HCT116 (cell line): ENCODE results near the gene ZNF181. TPM values are rescaled to one million over a fixed set of nuclear protein-coding genes. Genes with fewer than 3 reads are reported as not detected.

Experiments
- ATAC-seq: fragments of 200-7000 bp; cut with Tn5 transposase; 2 replicates; pipeline ENCODE4 v1.9.1; 2020; ENCODE audit warnings: mild to moderate bottlenecking, moderate library complexity
- BruUV-seq: library from RNA; stranded (reverse); fragments of 400-500 nt; replicated peaks from 2 replicates; lab custom pipeline; 2021; lab: Mats Ljungman, UMichigan
- CTCF ChIA-PET: fragments of 300-600 bp; sonication (Branson Sonifier 250); formaldehyde crosslinking; loops from one replicate; lab custom pipeline; 2021; ENCODE audit warnings: antibody characterized with exemption; lab: Charles Lee
- POLR2A ChIA-PET: fragments of 300-600, 350-600 bp; sonication (Branson Sonifier 250); formaldehyde crosslinking; loops from one replicate; lab custom pipeline; 2021; ENCODE audit warnings: antibody characterized with exemption; lab: Charles Lee
- RAD21 ChIA-PET, 2 experiments: fragments of 300-600 bp; sonication (Branson Sonifier 250); formaldehyde crosslinking; loops; one replicate each; lab custom pipeline; 2023; ENCODE audit warnings: low total read pairs in 2 of 2; ENCODE audit not compliant: uncharacterized antibody in 2 of 2, unreplicated experiment in 2 of 2, low non-redundant PET in 1 of 2; lab: Charles Lee
- DNase-seq: peaks from one replicate; pipeline ENCODE4 v3.0.0-alpha.2; 2010; ENCODE audit warnings: low read depth, low spot score
- H2AFZ ChIP-seq: fragments of 200-600 bp; shearing (Covaris generic), sonication (generic); 2 replicates; pipeline ENCODE4 v1.6.1; 2017; ENCODE audit warnings: low read depth, mixed run types, mixed read lengths, antibody characterized with exemption, low read length; ENCODE audit not compliant: poor library complexity, severe bottlenecking
- H3K27ac ChIP-seq: 2 replicates; pipeline ENCODE4 v1.5.1; 2012; ENCODE audit warnings: low read depth, low read length
- H3K27me3 ChIP-seq: fragments of 200-600 bp; sonication (generic); 2 replicates; pipeline ENCODE4 v1.6.1; 2016; ENCODE audit warnings: mixed run types, low read length, mixed read lengths; ENCODE audit not compliant: insufficient read depth
- H3K36me3 ChIP-seq, 2 experiments: fragments of 200-500 bp in 1 of 2; fragments of 200-600 bp in 1 of 2; sonication (Bioruptor generic) in 1 of 2; sonication (generic) in 1 of 2; 2 replicates each; pipeline versions ENCODE4 v1.5.1 to v1.6.1; 2014 to 2016; ENCODE audit warnings: low read length in 2 of 2, inconsistent platforms in 1 of 2, mixed read lengths in 1 of 2, mixed run types in 1 of 2; ENCODE audit not compliant: insufficient read depth in 2 of 2, control insufficient read depth in 1 of 2
- H3K4me1 ChIP-seq, 2 experiments: fragments of 200-600 bp in 1 of 2; sonication (generic) in 1 of 2; 2 replicates each; pipeline versions ENCODE4 v1.5.1 to v1.6.1; 2012 to 2017; ENCODE audit warnings: low read length in 2 of 2, inconsistent platforms in 1 of 2, mild to moderate bottlenecking in 1 of 2, mixed read lengths in 1 of 2, mixed run types in 1 of 2, moderate library complexity in 1 of 2; ENCODE audit not compliant: insufficient read depth in 2 of 2, control insufficient read depth in 1 of 2
- H3K4me2 ChIP-seq: fragments of 200-600 bp; sonication (generic); 2 replicates; pipeline ENCODE4 v1.6.1; 2017; ENCODE audit warnings: mixed run types, low read length, mixed read lengths
- H3K4me3 ChIP-seq, 2 experiments: fragments of 200-600 bp in 1 of 2; sonication (generic) in 1 of 2; replicated peaks in 1 of 2; 2 replicates each; pipeline ENCODE4 v1.5.1; 2011 to 2016; ENCODE audit warnings: low read length in 2 of 2, control low read depth in 1 of 2, low read depth in 1 of 2, mild to moderate bottlenecking in 1 of 2, mixed read lengths in 1 of 2, mixed run types in 1 of 2
- H3K79me2 ChIP-seq: fragments of 200-600 bp; sonication (generic); 2 replicates; pipeline ENCODE4 v1.6.1; 2017; ENCODE audit warnings: mild to moderate bottlenecking, mixed run types, low read length, moderate library complexity, mixed read lengths; ENCODE audit not compliant: insufficient read depth
- H3K9ac ChIP-seq: fragments of 200-600 bp; sonication (generic); 2 replicates; pipeline ENCODE4 v1.6.1; 2016; ENCODE audit warnings: low read length, mixed read lengths
- H3K9me2 ChIP-seq: fragments of 200-600 bp; sonication (generic), shearing (Covaris generic); 2 replicates; pipeline ENCODE4 v1.6.1; 2017; ENCODE audit warnings: mixed run types, mild to moderate bottlenecking, moderate library complexity; ENCODE audit not compliant: insufficient read depth
- H3K9me3 ChIP-seq, 2 experiments: fragments of 200-500 bp in 1 of 2; fragments of 200-600 bp in 1 of 2; sonication (Bioruptor generic) in 1 of 2; sonication (generic) in 1 of 2; 2 replicates each; pipeline ENCODE4 v1.6.1; 2014 to 2017; ENCODE audit warnings: low read length in 2 of 2, mixed read lengths in 2 of 2, inconsistent platforms in 1 of 2, low read depth in 1 of 2, mild to moderate bottlenecking in 1 of 2, mixed run types in 1 of 2, moderate library complexity in 1 of 2; ENCODE audit not compliant: control insufficient read depth in 1 of 2, insufficient read depth in 1 of 2
- H4K20me1 ChIP-seq: fragments of 200-600 bp; sonication (generic), shearing (Covaris generic); 2 replicates; pipeline ENCODE4 v1.6.1; 2017; ENCODE audit warnings: mixed run types, mild to moderate bottlenecking, moderate library complexity; ENCODE audit not compliant: insufficient read depth
- CBX3 ChIP-seq: IDR thresholded peaks from 2 replicates; pipeline ENCODE4 v1.6.1; 2012; ENCODE audit warnings: low read depth
- CEBPB ChIP-seq: IDR thresholded peaks from 2 replicates; pipeline ENCODE4 v1.6.1; 2012; ENCODE audit warnings: low read depth
- EZH2 ChIP-seq: fragments of 200-600 bp; sonication (generic); IDR thresholded peaks from 2 replicates; pipeline ENCODE4 v1.6.1; 2017; ENCODE audit warnings: antibody characterized with exemption, mixed run types
- EZH2phosphoT487 ChIP-seq: fragments of 200-600 bp; IDR thresholded peaks from 2 replicates; pipeline ENCODE4 v1.6.1; 2018; ENCODE audit warnings: antibody characterized with exemption, borderline replicate concordance
- FOSL1 ChIP-seq: IDR thresholded peaks from 2 replicates; pipeline ENCODE4 v1.6.1; 2012; ENCODE audit warnings: low read depth
- POLR2AphosphoS5 ChIP-seq: IDR thresholded peaks from 2 replicates; pipeline ENCODE4 v1.6.1; 2011; ENCODE audit warnings: mild to moderate bottlenecking, low read depth, low read length, moderate library complexity
- SIN3A ChIP-seq: IDR thresholded peaks from 2 replicates; pipeline ENCODE4 v1.6.1; 2012; ENCODE audit warnings: low read depth
- SP1 ChIP-seq: IDR thresholded peaks from 2 replicates; pipeline ENCODE4 v1.6.1; 2012; ENCODE audit warnings: low read depth
- TCF7L2 ChIP-seq: IDR thresholded peaks from 2 replicates; pipeline ENCODE4 v1.7.0; 2011; ENCODE audit warnings: borderline replicate concordance, inconsistent platforms; ENCODE audit not compliant: insufficient read depth, insufficient read length; ENCODE audit errors: extremely low read depth
- YY1 ChIP-seq: IDR thresholded peaks from 2 replicates; pipeline ENCODE4 v1.6.1; 2011; ENCODE audit warnings: low read length, low read depth, moderate library complexity, mild to moderate bottlenecking; ENCODE audit not compliant: insufficient replicate concordance; ENCODE audit errors: extremely low read depth
- ZNF274 ChIP-seq: fragments of 200-500 bp; sonication (Bioruptor generic); IDR thresholded peaks from 2 replicates; pipeline ENCODE4 v1.6.1; 2014; ENCODE audit warnings: mild to moderate bottlenecking, low read depth, low read length, inconsistent platforms
- intact Hi-C: fragments of 100-400 bp; cut with micrococcal nuclease; formaldehyde crosslinking; loops from 2 replicates; pipeline ENCODE4 v1.10.0; 2022
- total RNA-seq: library from RNA; stranded (reverse); gene quantifications from one replicate; pipeline ENCODE4 v1.2.1, GENCODE V29; 2021; ENCODE audit not compliant: unreplicated experiment
- TF ChIP-seq, protein P1 (sequence below): IDR thresholded peaks from 2 replicates; pipeline ENCODE4 v1.6.1; 2011; ENCODE audit warnings: mild to moderate bottlenecking, low read length, moderate library complexity; ENCODE audit not compliant: insufficient replicate concordance; ENCODE audit errors: extremely low read depth
- TF ChIP-seq, protein P2 (sequence below): IDR thresholded peaks from 2 replicates; pipeline ENCODE4 v1.6.1; 2012; ENCODE audit warnings: low read depth

The ZNF181 gene
- total RNA-seq, 1 experiment from 2014 or later = 4.0 TPM

DNA sequence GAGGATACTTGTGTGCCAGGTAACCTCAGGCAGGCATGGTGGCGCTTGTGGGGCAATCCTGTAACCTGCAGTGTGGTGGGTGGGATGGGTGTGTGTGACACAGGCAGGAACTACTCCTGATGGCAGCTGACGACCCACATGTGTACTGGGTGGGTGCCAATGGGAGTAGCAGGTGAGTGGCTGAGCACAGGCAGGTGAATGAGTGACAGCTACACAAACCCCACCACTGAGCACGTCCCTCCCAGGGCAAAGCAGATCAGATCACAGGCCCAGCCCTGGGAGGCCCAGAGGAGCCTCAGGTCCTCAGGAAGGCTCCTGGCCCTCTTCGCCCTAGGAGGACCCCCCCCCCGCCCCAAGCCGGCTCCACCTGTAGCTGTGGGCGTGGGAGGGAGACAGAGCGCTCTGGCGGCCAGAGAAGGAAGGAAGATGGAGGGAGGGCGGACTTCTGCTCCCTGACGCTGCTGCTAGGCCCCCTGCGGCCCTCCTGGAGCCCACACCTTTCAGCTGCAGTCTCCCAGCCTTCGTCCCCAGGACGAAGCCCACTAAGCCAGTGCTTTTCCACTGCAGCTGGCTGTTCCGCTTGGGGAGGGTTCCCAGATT, 1.3 kb upstream of the ZNF181 start (continued):
- TF ChIP-seq, protein P1, sequence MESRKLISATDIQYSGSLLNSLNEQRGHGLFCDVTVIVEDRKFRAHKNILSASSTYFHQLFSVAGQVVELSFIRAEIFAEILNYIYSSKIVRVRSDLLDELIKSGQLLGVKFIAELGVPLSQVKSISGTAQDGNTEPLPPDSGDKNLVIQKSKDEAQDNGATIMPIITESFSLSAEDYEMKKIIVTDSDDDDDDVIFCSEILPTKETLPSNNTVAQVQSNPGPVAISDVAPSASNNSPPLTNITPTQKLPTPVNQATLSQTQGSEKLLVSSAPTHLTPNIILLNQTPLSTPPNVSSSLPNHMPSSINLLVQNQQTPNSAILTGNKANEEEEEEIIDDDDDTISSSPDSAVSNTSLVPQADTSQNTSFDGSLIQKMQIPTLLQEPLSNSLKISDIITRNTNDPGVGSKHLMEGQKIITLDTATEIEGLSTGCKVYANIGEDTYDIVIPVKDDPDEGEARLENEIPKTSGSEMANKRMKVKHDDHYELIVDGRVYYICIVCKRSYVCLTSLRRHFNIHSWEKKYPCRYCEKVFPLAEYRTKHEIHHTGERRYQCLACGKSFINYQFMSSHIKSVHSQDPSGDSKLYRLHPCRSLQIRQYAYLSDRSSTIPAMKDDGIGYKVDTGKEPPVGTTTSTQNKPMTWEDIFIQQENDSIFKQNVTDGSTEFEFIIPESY = no peak
- TF ChIP-seq POLR2AphosphoS5 (no peak), CEBPB (no peak), ZNF274 (no peak), SP1 (no peak), TCF7L2 (no peak), CBX3 (no peak), SIN3A (no peak)
- TF ChIP-seq, all 23 proteins: peak for 0

DNA sequence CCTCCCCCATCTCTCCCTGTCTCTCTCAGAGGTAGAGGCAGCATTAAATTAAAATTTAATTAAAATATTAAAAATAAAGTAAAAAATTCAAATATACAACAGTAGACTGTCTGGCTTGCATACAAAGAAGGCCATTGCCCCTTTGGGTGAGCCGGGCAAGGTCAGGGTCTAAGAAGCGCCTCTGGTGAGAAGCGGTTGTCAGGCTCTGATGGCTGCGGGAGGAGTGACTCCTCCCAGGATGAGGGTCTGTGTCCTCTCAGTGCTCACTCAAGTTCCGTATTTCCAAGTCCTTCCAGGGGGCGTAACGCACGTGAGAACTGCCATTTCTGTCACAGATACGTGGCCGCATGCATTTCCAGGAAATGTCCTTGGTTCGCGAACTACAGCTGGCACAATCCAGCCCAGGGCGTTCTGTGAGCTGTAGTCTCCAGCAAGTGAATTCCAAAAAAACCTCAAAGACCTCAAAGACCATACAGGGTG, 737 bp upstream of the ZNF181 start:
- no peaks in the 10 kb centered on the region for H3K9me2 ChIP-seq
- TSS peak; percentile 93 for BruUV-seq
- peak overlapping the region; percentile 72 for H3K27ac ChIP-seq
- RAD21 ChIA-PET = interaction anchor here in 1 of 2 experiments (0.7 kb wide), 1 partner anchor 13 kb away, joined by 3 read pairs; no protein-coding TSS in a partner anchor
- peak overlapping the region; percentile 71 for H3K9ac ChIP-seq
- peaks cover 4 to 17% of the 10 kb centered on the region in 2 experiments; a peak in 2 of 4 replicates for H3K4me1 ChIP-seq
- ATAC-seq (peak; percentile 40; the same call in 1 of the 2 replicates), DNase-seq (no peak)
- peak overlapping the region; percentile 50 to 70 for H3K4me3 ChIP-seq
- peak overlapping the region; percentile 1 for H2AFZ ChIP-seq
- no peaks in the 10 kb centered on the region for H4K20me1 ChIP-seq
- no peaks in the 10 kb centered on the region for H3K27me3 ChIP-seq
- POLR2A ChIA-PET = no interaction called here
- intact Hi-C loops = loop anchor here (1.0 kb wide), 1 partner anchor 56 kb away; the partner anchor contains the start of genes SCGB2B2 and ZNF302
- H3K4me2 ChIP-seq = peak overlapping the region; percentile 93
- CTCF ChIA-PET = interaction anchor here (1.2 kb wide), 1 partner anchor 20 kb away, joined by 4 read pairs; no protein-coding TSS in a partner anchor
- H3K79me2 ChIP-seq = no peaks in the 10 kb centered on the region
- H3K36me3 ChIP-seq = no peaks in the 10 kb centered on the region
- peaks cover 0 to 4% of the 10 kb centered on the region in 2 experiments; a peak in 1 of 4 replicates for H3K9me3 ChIP-seq
- TF ChIP-seq TCF7L2 = no peak
- TF ChIP-seq EZH2phosphoT487 = no peak
- TF ChIP-seq, protein P2, sequence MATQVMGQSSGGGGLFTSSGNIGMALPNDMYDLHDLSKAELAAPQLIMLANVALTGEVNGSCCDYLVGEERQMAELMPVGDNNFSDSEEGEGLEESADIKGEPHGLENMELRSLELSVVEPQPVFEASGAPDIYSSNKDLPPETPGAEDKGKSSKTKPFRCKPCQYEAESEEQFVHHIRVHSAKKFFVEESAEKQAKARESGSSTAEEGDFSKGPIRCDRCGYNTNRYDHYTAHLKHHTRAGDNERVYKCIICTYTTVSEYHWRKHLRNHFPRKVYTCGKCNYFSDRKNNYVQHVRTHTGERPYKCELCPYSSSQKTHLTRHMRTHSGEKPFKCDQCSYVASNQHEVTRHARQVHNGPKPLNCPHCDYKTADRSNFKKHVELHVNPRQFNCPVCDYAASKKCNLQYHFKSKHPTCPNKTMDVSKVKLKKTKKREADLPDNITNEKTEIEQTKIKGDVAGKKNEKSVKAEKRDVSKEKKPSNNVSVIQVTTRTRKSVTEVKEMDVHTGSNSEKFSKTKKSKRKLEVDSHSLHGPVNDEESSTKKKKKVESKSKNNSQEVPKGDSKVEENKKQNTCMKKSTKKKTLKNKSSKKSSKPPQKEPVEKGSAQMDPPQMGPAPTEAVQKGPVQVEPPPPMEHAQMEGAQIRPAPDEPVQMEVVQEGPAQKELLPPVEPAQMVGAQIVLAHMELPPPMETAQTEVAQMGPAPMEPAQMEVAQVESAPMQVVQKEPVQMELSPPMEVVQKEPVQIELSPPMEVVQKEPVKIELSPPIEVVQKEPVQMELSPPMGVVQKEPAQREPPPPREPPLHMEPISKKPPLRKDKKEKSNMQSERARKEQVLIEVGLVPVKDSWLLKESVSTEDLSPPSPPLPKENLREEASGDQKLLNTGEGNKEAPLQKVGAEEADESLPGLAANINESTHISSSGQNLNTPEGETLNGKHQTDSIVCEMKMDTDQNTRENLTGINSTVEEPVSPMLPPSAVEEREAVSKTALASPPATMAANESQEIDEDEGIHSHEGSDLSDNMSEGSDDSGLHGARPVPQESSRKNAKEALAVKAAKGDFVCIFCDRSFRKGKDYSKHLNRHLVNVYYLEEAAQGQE = no peak
- TF ChIP-seq CBX3 = no peak
- no peak for TF ChIP-seq SIN3A
- TF ChIP-seq EZH2 = no peak
- TF ChIP-seq, protein P1 = no peak
- TF ChIP-seq YY1 = no peak
- TF ChIP-seq ZNF274 = no peak
- TF ChIP-seq FOSL1 = no peak
- TF ChIP-seq SP1 = no peak
